ENCODE measurements around the gene GGA2.

- TF ChIP-seq, protein P1, sequence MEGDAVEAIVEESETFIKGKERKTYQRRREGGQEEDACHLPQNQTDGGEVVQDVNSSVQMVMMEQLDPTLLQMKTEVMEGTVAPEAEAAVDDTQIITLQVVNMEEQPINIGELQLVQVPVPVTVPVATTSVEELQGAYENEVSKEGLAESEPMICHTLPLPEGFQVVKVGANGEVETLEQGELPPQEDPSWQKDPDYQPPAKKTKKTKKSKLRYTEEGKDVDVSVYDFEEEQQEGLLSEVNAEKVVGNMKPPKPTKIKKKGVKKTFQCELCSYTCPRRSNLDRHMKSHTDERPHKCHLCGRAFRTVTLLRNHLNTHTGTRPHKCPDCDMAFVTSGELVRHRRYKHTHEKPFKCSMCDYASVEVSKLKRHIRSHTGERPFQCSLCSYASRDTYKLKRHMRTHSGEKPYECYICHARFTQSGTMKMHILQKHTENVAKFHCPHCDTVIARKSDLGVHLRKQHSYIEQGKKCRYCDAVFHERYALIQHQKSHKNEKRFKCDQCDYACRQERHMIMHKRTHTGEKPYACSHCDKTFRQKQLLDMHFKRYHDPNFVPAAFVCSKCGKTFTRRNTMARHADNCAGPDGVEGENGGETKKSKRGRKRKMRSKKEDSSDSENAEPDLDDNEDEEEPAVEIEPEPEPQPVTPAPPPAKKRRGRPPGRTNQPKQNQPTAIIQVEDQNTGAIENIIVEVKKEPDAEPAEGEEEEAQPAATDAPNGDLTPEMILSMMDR (IDR thresholded peaks at IDR 0.05): no peak
- TF ChIP-seq EP300 (IDR thresholded peaks at IDR 0.05): no peak
Measured at GRCh38 chr16:23465179-23465578, 45.1 kb downstream of the GGA2 start.

Measured in stomach (tissue), 4 donors.